ENCODE data around the gene BDKRB1.
"Not testable (repeated sequence)": the region's sequence is repeated elsewhere in the genome, so short reads cannot be mapped to it uniquely, and the experiment has no call there.

The BDKRB1 gene

DNA sequence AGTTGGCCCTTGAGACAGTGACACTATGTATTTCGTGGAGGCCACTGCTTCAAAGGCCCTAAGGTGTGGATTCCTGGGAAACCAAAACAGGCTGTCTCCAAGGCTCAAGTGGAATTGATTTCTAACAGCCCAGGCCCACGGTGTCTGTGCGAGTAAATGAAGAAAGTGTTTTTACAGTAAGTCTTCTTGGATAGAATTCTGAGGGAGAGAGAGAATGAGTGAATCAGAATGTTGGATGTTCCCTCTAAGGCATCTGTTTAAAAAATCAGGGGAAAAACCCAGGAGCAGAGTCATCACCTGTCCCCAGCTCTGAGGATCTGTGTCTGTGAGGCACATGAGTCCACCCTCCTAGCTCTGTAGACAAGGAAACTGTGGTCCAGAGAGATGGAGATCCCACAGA is 22.3 kb upstream of the BDKRB1 start:
- DNase-seq (ENCODE audit: low read depth): no peak

DNA sequence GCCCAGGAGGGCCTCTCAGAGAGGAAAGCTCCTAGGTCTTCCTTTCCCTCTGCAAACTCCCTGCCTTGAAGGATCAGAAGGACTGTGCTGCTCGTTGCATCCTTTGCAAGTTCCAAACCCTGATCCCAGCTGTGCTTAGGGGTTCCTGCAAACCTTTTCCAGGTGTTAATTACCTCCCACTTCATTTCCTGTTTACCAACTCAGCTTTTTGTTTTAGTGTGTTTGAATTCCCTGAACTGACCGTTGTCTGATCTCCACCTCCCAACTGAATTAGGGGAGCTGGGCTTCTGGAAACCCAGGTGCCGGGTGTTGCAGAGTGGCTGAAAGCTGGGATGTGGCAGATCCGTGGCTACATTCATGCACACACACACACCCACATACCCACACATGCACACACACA is 20.6 kb upstream of the BDKRB1 start:
- no peak for DNase-seq (ENCODE audit: low read depth)

DNA sequence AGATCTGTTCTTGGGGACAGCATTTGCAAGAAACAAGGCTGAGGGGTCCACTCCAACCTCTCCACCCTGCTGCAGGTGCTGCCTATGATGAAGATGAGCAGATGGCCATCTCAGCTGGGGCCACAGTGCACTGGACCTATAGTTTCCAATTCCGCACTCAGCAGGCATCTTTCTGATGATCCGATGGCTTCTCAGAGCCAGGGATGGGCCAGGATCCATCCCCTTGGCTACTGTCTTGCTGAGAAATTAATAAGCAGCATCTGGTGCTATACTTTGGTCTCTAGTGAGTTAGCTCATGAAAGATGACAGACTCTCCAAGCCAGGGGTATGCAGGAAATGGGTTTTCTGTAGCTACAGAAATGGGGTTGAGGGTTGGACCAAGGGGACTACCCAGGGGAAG is 18.4 kb upstream of the BDKRB1 start:
- no peak for DNase-seq (ENCODE audit: low read depth)

DNA sequence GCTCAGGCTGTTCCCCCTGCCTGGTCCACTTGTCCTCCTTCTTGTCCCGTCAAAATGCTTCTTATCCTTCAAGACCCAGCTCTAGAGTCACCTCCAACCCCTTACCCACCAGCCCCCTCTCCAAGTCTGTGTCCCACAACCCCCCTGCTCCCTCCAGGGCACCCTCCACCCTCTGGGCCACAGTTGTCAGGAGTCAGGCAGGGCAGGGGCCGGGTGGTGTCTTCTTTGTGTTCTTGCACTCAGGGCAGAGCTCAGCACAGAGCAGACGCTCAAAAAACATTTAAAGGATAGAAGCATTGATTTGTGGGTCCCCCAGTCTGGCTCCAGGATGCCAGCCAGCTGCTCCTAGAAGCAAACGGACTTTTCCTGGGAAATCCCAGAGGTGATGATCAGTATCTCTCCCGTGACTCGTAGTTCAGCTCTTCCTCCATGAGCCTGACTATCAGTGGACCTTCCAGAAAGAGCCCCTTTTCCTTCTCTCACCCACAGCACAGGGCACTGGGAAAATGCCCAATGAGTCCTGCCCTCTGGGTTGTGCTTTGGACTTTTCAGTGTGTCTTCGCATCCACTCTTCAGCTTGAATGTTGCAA is 17.2 kb upstream of the BDKRB1 start:
- DNase-seq (ENCODE audit: low read depth): no peak

DNA sequence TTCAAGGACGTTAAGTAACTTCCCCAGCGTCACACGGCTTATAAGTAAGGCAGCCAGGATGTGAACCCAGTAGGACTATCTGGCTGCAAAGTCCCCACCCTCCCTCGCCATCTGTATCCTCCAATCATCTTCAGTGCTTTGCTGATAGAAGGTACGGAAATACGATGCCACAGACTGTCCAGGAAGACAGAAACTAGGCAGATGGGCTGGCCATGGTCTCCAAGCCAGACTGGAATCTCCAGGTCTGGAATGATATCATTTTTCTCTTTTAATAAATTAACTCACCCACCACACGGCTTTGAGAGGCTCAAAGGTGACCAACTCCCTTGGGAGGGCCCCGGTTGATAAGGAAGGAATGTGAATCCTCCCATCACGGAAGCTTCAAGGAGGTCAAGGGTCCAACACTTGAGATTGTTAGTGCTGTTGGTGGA is 16.3 kb upstream of the BDKRB1 start:
- DNase-seq (ENCODE audit: low read depth): no peak

DNA sequence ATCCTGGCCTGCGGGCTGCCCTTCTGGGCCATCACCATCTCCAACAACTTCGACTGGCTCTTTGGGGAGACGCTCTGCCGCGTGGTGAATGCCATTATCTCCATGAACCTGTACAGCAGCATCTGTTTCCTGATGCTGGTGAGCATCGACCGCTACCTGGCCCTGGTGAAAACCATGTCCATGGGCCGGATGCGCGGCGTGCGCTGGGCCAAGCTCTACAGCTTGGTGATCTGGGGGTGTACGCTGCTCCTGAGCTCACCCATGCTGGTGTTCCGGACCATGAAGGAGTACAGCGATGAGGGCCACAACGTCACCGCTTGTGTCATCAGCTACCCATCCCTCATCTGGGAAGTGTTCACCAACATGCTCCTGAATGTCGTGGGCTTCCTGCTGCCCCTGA is 15.4 kb upstream of the BDKRB1 start:
- DNase-seq (ENCODE audit: low read depth): no peak

DNA sequence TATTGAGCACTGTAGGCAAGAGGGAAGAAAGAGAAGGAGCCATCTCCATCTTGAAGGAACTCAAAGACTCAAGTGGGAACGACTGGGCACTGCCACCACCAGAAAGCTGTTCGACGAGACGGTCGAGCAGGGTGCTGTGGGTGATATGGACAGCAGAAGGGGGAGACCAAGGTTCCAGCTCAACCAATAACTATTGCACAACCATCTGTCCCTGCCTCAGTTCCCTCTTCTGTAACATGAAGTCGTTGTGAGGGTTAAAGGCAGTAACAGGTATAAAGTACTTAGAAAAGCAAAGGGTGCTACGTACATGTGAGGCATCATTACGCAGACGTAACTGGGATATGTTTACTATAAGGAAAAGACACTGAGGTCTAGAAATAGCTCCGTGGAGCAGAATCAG is 13.9 kb upstream of the BDKRB1 start:
- no peak for DNase-seq (ENCODE audit: low read depth)

DNA sequence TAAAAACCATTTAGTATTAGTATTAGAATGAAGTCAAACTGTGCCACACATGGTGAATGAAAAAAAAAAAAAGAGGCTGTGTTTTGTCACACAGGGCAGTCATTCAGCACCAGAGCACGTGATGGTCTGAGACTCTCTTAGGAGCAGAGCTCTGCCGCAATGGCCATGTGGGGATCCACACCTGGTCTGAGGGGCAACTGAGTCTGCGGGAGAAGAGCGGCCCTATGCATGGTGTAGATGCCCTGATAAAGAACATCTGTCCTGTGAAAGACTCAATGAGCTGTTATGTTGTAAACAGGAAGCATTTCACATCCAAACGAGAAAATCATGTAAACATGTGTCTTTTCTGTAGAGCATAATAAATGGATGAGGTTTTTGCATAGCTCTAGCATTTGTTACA is 12.2 kb upstream of the BDKRB1 start:
- DNase-seq (ENCODE audit: low read depth): no peak

DNA sequence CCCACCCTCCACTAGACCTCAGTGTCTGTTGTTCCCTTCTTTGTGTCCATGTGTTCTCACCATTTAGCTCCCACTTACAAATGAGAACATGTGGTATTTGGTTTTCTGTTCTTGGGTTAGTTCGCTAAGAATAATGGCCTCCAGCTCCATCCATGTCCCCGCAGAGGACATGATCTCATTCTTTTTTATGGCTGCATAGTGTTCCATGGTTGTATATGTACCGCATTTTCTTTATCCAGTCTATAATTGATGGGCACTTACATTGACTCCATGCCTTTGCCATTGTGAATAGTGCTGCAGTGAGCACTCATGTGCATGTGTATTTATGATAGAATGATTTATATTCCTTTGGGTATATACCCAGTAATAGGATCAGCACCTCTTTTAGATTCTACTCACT is 10.9 kb upstream of the BDKRB1 start:
- DNase-seq (ENCODE audit: low read depth): not testable (repeated sequence)

DNA sequence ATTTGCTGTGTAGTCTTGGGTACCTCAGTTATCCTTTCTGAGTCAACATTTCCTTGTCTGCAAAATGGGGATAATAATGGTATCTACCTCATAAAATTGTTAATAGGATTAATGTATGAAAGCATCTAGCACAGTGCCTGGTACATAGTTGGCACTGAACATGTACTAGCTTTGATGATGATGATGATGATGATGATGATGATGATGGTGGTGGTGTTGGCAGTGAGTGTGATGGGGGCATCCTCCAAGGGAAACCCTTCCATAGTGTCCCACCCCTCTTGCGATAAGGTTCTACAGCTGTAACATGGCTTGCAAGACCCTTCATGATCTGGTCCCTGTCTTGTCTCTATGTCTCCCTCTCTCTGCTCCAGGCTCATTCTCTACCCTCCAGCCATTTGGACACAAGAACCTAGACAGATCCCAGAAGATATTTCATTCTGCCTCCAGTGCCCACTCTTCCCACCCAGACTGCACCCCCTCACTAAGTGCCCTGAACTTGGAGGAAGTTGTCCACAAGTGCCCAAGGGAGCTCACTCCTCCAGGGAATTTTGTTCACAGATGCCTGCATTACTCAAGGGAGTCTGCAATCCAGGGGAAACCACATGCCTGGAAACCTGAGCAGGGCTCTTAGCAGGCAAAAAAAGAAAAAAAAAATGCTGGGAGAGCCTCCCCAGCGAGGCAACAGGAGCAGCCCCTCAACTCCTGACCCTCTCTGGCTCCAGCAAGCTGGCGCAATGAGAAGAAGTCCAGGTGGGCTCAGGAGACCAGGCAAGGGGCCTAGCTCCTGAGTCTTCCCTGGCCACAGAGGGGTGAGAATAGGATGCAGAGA is 10.1 kb upstream of the BDKRB1 start:
- DNase-seq (ENCODE audit: low read depth): no peak

DNA sequence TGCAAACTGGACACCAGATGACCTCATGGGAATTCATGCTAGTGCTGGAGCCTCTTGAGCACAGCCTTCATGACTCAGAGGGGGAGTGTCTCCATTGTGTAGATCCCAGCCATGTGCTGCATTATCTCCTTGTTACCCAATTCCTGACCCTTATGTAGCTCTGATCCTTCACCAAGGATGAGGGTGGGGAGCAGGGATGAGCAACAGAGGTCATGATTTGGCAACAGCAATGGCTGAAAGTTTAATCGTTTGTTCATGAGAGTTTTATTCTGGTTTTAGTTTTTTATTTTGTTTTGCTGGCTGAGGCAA is 9.5 kb upstream of the BDKRB1 start:
- no peak for DNase-seq (ENCODE audit: low read depth)

DNA sequence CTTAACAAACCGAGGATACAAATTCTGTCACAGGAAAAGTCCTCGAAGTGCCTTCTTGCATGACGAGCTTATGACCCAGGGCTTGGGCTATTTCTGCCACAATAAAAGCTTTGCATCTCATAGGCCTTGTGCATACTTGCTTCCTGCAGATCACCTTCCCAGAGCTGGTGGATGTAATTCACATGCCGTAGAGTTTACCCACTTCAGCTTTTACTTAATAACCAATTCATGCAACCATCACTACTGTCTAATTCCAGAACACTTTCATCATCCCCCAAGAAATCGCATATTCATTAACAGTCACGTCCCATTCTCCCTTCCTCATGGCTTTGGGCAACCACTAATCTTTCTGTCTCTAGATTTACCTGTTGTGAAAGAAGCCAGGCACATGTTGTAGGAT is 9.0 kb upstream of the BDKRB1 start:
- DNase-seq (ENCODE audit: low read depth): no peak

DNA sequence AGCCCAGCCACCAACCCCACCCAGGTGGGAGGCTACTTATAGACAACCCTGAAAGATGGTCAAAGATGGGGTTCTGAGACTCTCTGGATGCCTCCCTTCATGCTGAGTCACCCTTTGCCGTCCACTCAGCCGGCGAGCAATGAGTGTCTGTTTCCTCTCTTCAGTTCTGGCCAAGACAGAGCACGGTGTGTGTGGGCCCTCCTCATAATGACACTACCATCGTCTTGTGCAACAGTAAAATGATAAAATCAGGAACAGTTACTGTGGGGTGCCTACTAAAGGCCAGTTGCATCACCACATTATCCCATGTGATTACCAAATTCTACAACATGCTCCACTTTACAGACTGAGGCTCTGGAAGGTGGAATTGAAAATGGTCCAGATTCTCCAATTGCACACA is 7.0 kb upstream of the BDKRB1 start:
- DNase-seq (ENCODE audit: low read depth): no peak

DNA sequence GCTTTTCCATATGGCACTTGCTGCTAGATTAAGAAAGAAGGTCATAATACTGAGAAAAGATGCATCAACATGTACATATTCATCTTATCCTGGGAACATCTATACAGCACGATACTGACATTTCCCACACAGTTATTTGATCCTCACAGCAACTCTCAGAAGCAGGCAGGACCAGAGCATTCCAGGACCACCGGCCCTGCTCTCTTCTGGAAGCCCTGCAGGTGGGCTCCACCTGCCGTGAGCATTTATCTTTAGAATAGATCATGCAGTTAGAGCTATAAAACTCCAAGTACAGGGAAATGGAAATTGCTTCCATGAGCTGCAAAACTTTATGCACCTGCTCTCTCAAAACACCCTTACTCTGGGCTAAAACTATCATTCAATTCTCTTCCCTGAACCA is 5.5 kb upstream of the BDKRB1 start:
- no peak for DNase-seq (ENCODE audit: low read depth)

DNA sequence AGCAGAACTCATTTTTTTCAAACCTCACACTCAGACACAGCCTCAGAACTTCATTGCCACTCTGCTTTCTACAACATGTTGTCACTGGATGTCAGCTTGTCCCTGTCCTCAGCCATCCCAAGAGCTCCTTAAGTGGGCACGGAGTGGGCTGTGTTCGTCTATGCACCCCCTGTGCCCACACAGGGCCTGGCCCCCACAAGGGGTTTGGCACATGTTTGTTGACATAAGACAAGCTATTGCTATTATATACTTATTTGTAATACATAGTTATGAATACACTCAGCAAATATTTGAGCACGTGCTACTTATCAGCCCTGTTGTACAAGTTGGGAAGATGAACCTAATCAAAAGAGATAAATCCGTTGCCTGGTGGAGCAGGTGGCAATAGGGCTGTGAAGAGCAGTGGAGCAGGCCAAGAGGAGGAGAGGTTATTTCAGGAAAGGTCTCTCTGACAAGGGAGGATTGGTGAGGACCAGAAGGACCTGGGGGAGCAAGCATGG is 4.3 kb upstream of the BDKRB1 start:
- DNase-seq (ENCODE audit: low read depth): no peak

DNA sequence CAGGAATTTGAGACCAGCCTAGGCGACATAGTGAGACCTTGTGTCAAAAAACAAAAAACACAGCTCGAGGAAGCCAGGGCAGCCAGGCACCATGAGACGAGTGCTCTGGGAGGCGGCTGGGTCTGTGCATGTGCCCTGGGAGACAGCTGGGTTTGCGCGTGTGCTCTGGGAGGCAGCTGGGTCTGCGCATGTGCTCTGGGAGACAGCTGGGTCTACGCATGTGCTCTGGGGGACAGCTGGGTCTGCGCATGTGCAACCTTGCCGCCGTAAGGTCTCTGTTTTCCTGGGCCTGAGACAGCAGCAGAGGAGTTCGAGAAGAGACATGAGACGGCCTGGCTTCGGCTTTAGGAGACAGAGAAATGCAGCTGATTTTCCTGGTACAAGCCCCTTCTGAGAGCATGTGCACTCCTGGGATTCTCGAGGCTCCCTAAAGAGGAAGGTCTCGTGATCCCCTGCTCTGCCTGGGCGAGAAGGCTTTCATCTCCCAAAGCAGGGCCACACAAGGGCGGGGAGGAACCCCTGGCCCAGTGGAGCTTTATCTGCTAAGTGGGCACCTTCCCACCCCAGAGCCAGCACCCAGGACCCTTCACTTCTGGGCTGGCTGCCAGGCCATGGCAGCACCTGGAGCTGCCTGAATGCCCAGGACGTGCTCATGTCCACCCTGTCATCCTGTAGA is 3.5 kb upstream of the BDKRB1 start:
- DNase-seq (ENCODE audit: low read depth): no peak

DNA sequence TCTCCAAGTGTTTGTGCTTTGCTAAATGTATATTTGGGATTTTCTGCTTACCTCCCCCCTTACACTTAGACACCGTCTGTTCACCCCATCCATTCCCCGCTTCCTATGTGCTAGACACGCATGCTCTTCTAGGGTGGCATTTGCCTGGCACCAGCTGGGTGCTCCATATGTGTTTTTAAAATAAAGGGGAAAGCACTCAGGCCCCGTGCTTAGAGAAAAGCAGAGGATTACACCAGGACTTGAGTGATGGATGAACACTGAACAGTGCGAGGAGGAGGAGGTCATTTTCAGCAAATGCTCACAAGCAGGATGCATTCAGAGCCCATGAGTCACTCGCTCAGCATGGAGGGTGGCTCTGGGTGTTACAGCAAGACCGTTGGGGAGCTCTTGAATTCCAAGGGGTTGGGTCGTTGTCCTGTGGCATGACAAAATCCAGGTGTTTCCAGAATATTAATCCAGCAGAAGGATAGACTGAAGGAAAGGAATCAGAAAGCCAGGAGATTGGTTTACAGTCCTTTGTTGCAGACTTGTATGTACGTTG is 2.9 kb upstream of the BDKRB1 start:
- no peak for DNase-seq (ENCODE audit: low read depth)

DNA sequence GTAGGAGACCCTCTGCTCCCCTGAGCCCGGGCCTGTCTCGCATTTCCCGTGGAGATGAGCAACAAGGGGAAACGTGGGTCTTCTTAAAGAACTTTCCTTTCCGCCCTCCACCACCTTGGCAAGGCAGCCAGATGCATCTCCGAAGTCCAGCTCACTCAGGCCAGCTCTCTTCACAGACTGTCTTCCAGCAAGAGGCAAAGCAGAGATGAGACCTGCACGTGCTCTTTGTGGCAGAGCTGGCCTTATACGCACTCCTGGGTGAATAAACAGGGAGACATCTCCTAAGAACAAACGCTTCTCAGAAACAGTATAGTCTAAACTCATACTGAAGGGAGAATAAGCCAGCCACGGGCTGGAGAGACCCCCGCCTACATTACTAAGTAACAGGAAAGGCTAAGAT is 1.3 kb upstream of the BDKRB1 start:
- no peak for DNase-seq (ENCODE audit: low read depth)

DNA sequence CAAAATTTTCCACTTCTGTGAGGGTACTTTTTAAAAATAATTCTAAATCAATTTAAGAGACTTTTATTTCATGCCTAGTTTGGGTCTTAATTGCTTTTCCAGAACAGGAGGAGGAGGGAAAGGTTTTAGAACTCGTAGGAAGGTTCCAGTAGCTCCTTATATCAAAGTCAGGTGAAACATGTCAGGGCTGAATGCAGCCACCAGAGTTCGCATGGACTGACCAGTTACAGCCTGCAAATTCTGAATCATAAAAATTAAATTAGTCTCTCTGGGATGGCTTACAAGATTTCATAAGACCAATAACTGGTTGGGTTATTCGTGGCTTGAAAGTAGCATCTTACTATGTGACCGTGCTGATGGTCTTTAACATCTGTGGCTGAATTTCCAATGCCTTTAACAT is 397 bp downstream of the BDKRB1 start:
- DNase-seq (ENCODE audit: low read depth): no peak

DNA sequence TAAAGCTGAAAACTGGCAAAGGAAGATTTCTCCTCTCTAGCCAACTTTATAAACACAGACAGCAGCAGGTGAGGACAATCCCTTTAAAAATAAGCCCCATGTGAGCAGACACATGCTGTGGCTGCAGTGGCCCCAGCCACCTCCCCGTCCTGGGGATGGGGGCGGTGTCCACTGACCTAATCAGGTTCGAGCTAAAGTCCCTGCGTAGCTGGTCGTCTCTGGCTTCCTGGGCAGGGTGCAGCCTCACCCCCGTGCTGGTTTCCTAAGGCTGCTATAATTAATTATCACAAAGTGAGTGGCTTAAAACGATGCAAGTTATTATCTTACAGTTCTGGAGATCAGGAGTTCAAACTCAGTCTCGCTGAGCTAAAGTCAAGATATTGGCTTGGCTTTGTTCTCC is 1.0 kb downstream of the BDKRB1 start:
- no peak for DNase-seq (ENCODE audit: low read depth)

DNA sequence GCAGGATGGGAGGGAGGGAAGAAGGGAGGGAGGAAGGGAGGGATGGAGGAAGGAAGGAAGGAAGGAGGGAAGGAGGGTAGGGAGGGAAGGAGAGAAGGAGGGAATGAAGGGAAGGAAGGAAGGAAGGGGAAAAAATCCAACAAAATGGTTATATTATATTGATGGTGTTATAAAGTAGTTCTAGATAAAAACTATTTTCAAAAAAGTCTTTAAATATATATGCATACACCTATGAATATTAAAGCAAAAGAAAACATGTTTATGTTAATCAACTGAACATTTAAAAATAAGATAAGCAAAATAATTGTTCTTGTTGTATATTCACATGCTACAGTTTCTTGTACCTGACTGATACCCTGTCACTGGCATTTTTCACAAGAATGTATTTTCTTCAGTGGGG is 1.9 kb downstream of the BDKRB1 start:
- DNase-seq (ENCODE audit: low read depth): no peak

DNA sequence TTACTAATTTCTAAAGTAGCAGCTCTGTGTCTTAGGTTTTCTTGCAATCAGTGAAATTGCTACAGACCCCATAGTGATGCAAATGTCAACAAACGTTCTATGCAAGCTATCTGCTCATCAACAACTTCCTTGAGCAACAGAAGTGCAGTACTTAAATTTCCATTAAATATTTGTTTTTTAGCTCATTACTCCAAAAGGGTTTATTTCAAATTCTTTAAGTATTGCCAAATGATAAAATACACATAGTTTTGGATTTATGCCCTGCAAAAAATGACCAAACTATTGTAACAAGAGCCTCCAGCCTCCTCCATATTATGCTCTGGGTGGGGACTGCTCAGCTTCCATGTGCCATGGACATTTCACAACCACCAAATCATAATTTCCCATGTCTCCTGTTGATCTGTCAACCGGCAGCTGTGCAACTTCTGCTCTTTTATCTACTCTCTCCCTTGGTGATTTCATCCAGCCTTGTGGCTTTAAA is 4.4 kb downstream of the BDKRB1 start:
- DNase-seq (ENCODE audit: low read depth): no peak

DNA sequence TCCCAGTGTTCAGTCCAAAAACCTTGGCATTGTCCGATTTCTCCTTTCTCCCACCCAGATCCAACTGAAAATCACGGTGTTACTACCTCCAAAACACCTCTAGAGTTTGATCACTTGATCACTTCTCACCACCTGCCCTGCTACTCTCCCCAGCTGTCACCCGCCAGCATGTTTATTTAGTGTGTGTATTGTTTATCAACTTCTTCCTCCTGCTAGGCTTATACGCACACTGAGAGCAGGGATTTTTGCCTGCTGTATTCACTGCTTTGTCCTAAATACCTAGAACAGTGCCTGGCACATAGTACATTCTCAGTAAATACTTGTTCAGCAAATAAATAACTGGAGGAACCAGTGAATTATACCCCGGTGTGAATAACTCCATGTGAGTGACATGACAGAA is 5.0 kb downstream of the BDKRB1 start:
- no peak for DNase-seq (ENCODE audit: low read depth)

Data from activated T-cell treated with anti-CD3 and anti-CD28 coated beads for 1 hour (primary cell).